GM12872 (cell line): ENCODE results near the gene TSPAN2.

Source experiments
- CTCF ChIP-seq: IDR thresholded peaks from 3 replicates; pipeline ENCODE4 v1.5.1; 2011; ENCODE audit warnings: low read depth, mild to moderate bottlenecking, low read length, moderate library complexity; ENCODE audit not compliant: insufficient read depth

The TSPAN2 gene

GRCh38 chr1:115134850-115135480 lies 45.7 kb upstream of the TSPAN2 start:
- no peak for TF ChIP-seq CTCF

- TF ChIP-seq CTCF: no peak
Observed at GRCh38 chr1:115134231-115134630, 44.9 kb upstream of the TSPAN2 start.

GRCh38 chr1:115133440-115133839 lies 44.1 kb upstream of the TSPAN2 start:
- TF ChIP-seq CTCF: no peak

GRCh38 chr1:115130786-115131185 lies 41.5 kb upstream of the TSPAN2 start:
- no peak for TF ChIP-seq CTCF

GRCh38 chr1:115129071-115129640 lies 39.9 kb upstream of the TSPAN2 start:
- TF ChIP-seq CTCF: no peak

GRCh38 chr1:115127539-115127938 lies 38.2 kb upstream of the TSPAN2 start:
- TF ChIP-seq CTCF: no peak

GRCh38 chr1:115126516-115126915 lies 37.2 kb upstream of the TSPAN2 start:
- TF ChIP-seq CTCF: no peak
